Liver (tissue), 9 donors: ENCODE measurements around the gene ATP11A. TPM values are rescaled to one million over a fixed set of nuclear protein-coding genes. Genes with fewer than 3 reads are reported as not detected.

Experiments
- DNase-seq: peaks from one replicate; pipeline ENCODE4 v3.0.0-alpha.2; 2017; ENCODE audit warnings: low spot score
- H3K27ac ChIP-seq, 2 donors: one replicate each; pipeline ENCODE4 v1.7.0; 2013; ENCODE audit warnings: inconsistent platforms in 2 of 2, low read length in 2 of 2, control low read depth in 1 of 2, low read depth in 1 of 2, mild to moderate bottlenecking in 1 of 2
- H3K27me3 ChIP-seq, 4 donors: one replicate each; pipeline versions ENCODE4 v1.6.1 to v1.7.0; 2013; ENCODE audit warnings: low read length in 3 of 4, inconsistent platforms in 1 of 4, mild to moderate bottlenecking in 1 of 4, moderate library complexity in 1 of 4; ENCODE audit not compliant: control insufficient read depth in 4 of 4, insufficient read depth in 4 of 4
- H3K36me3 ChIP-seq, 4 donors: one replicate each; pipeline versions ENCODE4 v1.6.1 to v1.7.0; 2013; ENCODE audit warnings: low read length in 3 of 4, mild to moderate bottlenecking in 3 of 4, low read depth in 1 of 4, moderate library complexity in 1 of 4; ENCODE audit not compliant: control insufficient read depth in 4 of 4, insufficient read depth in 3 of 4
- H3K4me1 ChIP-seq, 4 donors: one replicate each; pipeline versions ENCODE4 v1.6.1 to v1.7.0; 2013; ENCODE audit warnings: low read length in 3 of 4, mild to moderate bottlenecking in 3 of 4, moderate library complexity in 1 of 4; ENCODE audit not compliant: control insufficient read depth in 4 of 4, insufficient read depth in 4 of 4
- H3K4me3 ChIP-seq, 3 donors: one replicate each; pipeline versions ENCODE4 v1.6.1 to v1.7.0; 2013; ENCODE audit warnings: low read length in 3 of 3, control low read depth in 1 of 3, low read depth in 1 of 3, mild to moderate bottlenecking in 1 of 3
- H3K9ac ChIP-seq, 2 donors: one replicate each; pipeline ENCODE4 v1.7.0; 2013; ENCODE audit warnings: low read length in 2 of 2, mild to moderate bottlenecking in 2 of 2, moderate library complexity in 2 of 2, control low read depth in 1 of 2, low read depth in 1 of 2
- H3K9me3 ChIP-seq, 4 donors: one replicate each; pipeline versions ENCODE4 v1.6.1 to v1.7.0; 2013; ENCODE audit warnings: low read length in 3 of 4; ENCODE audit not compliant: control insufficient read depth in 4 of 4
- ATF3 ChIP-seq: IDR thresholded peaks from 2 replicates; pipeline ENCODE4 v1.6.1; 2016; ENCODE audit warnings: antibody characterized with exemption
- CTCF ChIP-seq: fragments of 150-350 bp; IDR thresholded peaks from 2 replicates; pipeline ENCODE4 v1.5.1; 2017; ENCODE audit warnings: improper control_type of control experiment, low read depth, low read length; ENCODE audit not compliant: missing input control
- EGR1 ChIP-seq, 2 donors: IDR thresholded peaks; 2 replicates each; pipeline ENCODE4 v1.6.1; 2016 to 2018; ENCODE audit warnings: antibody characterized with exemption in 2 of 2, low read depth in 2 of 2
- FOXA1 ChIP-seq: IDR thresholded peaks from 2 replicates; pipeline ENCODE4 v1.6.1; 2016; ENCODE audit warnings: antibody characterized with exemption
- FOXA2 ChIP-seq: IDR thresholded peaks from 2 replicates; pipeline ENCODE4 v1.6.1; 2016; ENCODE audit warnings: antibody characterized with exemption
- GABPA ChIP-seq, 2 donors: IDR thresholded peaks in 1 of 2; conservative IDR thresholded peaks in 1 of 2; 2 replicates each; pipeline ENCODE4 v1.6.1; 2016; ENCODE audit warnings: antibody characterized with exemption in 2 of 2, mild to moderate bottlenecking in 1 of 2, moderate library complexity in 1 of 2
- HNF4G ChIP-seq: IDR thresholded peaks from 2 replicates; pipeline ENCODE4 v1.6.1; 2016; ENCODE audit warnings: antibody characterized with exemption
- JUND ChIP-seq, 2 donors: IDR thresholded peaks; 2 replicates each; pipeline ENCODE4 v1.6.1; 2016; ENCODE audit warnings: antibody characterized with exemption in 2 of 2
- MAX ChIP-seq: IDR thresholded peaks from 2 replicates; pipeline ENCODE4 v1.6.1; 2016; ENCODE audit warnings: antibody characterized with exemption
- REST ChIP-seq: IDR thresholded peaks from 2 replicates; pipeline ENCODE4 v1.6.1; 2016; ENCODE audit warnings: antibody characterized with exemption, mild to moderate bottlenecking
- RXRA ChIP-seq, 2 donors: IDR thresholded peaks; 2 replicates each; pipeline ENCODE4 v1.6.1; 2017 to 2018; ENCODE audit warnings: antibody characterized with exemption in 2 of 2, mild to moderate bottlenecking in 1 of 2
- SP1 ChIP-seq: IDR thresholded peaks from 2 replicates; pipeline ENCODE4 v1.6.1; 2018; ENCODE audit warnings: antibody characterized with exemption, mild to moderate bottlenecking
- TAF1 ChIP-seq: conservative IDR thresholded peaks from 2 replicates; pipeline ENCODE4 v1.6.1; 2016; ENCODE audit warnings: antibody characterized with exemption, mild to moderate bottlenecking
- YY1 ChIP-seq: IDR thresholded peaks from 2 replicates; pipeline ENCODE4 v1.6.1; 2016; ENCODE audit warnings: antibody characterized with exemption, mild to moderate bottlenecking
- ZBTB33 ChIP-seq: IDR thresholded peaks from 2 replicates; pipeline ENCODE4 v1.6.1; 2016; ENCODE audit warnings: antibody characterized with exemption
- WGBS: extraction: QIAGEN DNeasy Blood & Tissue Kit; methylation state at CpG from one replicate; pipeline ENCODE4 v1.1.7; 2013; 5-methylcytosine and 5-hydroxymethylcytosine counted together
- polyA plus RNA-seq, 2 donors: library from polyadenylated mRNA; stranded (reverse) in 1 of 2; unstranded in 1 of 2; fragments of 200-250 nt in 1 of 2; fragments of >200 nt in 1 of 2; fragmentation: Nextera tagmentation in 1 of 2; extraction: Ambion mirVana in 1 of 2; gene quantifications; one replicate each; pipeline versions ENCODE4 v1.2.1 to v1.2.3, GENCODE V29; 2013 to 2015
- total RNA-seq, 2 donors: library from RNA; depleted of rRNA; stranded (reverse); fragments of >200 nt; gene quantifications; one replicate each; pipeline ENCODE4 v1.2.3, GENCODE V29; 2014
- donor health status: healthy.
- donor health status: healthy.
- donor health status: healthy.
- donor health status: healthy.
- donor health status: healthy.

ATP11A gene
- total and polyA plus RNA-seq, 4 donors, result 8.7 to 27.9 (median 13.8) TPM

- TF ChIP-seq HNF4G (no peak), JUND (IDR thresholded peaks at IDR 0.05) (no peak), GABPA (IDR thresholded peaks at IDR 0.05 in 1 of 2, conservative IDR thresholded peaks at IDR 0.05 in 1 of 2) (no peak), EGR1 (IDR thresholded peaks at IDR 0.05; ENCODE audit: low read depth in 2 of 2) (no peak), RXRA (IDR thresholded peaks at IDR 0.05) (no peak), MAX (no peak), YY1 (no peak), ZBTB33 (no peak), FOXA1 (no peak)
Measured at GRCh38 chr13:112730157-112730671, 40.4 kb downstream of the ATP11A start (continued).

- DNase-seq, result no peak
- WGBS, result 92% methylated on average over 20 of the region's 20 CpGs
- H3K4me1 ChIP-seq, result no peaks in the 10 kb centered on the region
- no peaks in the 10 kb centered on the region for H3K9me3 ChIP-seq
- H3K9ac ChIP-seq, result no peak overlapping the region
- H3K36me3 ChIP-seq, result no peaks in the 10 kb centered on the region
- TF ChIP-seq CTCF (no peak), FOXA1 (no peak), MAX (no peak), REST (no peak), ZBTB33 (no peak), ATF3 (no peak), TAF1 (no peak), FOXA2 (no peak), YY1 (no peak), SP1 (no peak), RXRA (IDR thresholded peaks at IDR 0.05) (no peak), JUND (IDR thresholded peaks at IDR 0.05) (no peak)
- H3K4me3 ChIP-seq, result no peak overlapping the region
- no peak overlapping the region for H3K27ac ChIP-seq
- H3K27me3 ChIP-seq, result no peaks in the 10 kb centered on the region
Measured at GRCh38 chr13:112731667-112732616, 42.1 kb downstream of the ATP11A start.
